Keratinocyte (primary cell): ENCODE measurements around the gene KPNA4. TPM values are rescaled to one million over a fixed set of nuclear protein-coding genes. Genes with fewer than 3 reads are reported as not detected.

Experiments used
- DNase-seq: peaks from one replicate; pipeline ENCODE4 v3.0.0-alpha.2; 2011; ENCODE audit warnings: low read depth, missing footprints, low spot score
- FAIRE-seq: peaks from 2 replicates; lab custom pipeline; 2011; peaks lifted over from hg19 to GRCh38; lab: Jason Lieb, UNC
- H2AFZ ChIP-seq: 2 replicates; pipeline ENCODE4 v1.6.0; 2012; ENCODE audit warnings: low read length, control low read depth, inconsistent platforms; ENCODE audit not compliant: control insufficient read depth
- H3K27ac ChIP-seq: 2 replicates; pipeline ENCODE4 v1.5.1; 2011; ENCODE audit warnings: low read length; ENCODE audit not compliant: control insufficient read depth, insufficient read depth
- H3K27me3 ChIP-seq: 3 replicates; pipeline ENCODE4 v1.6.0; 2011; ENCODE audit warnings: low read length; ENCODE audit not compliant: control insufficient read depth, insufficient read depth; ENCODE audit errors: extremely low read depth
- H3K36me3 ChIP-seq, 2 experiments: 2 replicates in 1 of 2; 3 replicates in 1 of 2; pipeline ENCODE4 v1.5.1; 2011; ENCODE audit warnings: low read length in 2 of 2, mild to moderate bottlenecking in 1 of 2; ENCODE audit not compliant: control insufficient read depth in 2 of 2, insufficient read depth in 2 of 2; ENCODE audit errors: extremely low read depth in 1 of 2
- H3K4me1 ChIP-seq: 3 replicates; pipeline ENCODE4 v1.5.1; 2011; ENCODE audit warnings: low read length; ENCODE audit not compliant: control insufficient read depth, insufficient read depth; ENCODE audit errors: extremely low read depth
- H3K4me2 ChIP-seq: 3 replicates; pipeline ENCODE4 v1.6.0; 2011; ENCODE audit warnings: low read depth, low read length; ENCODE audit not compliant: control insufficient read depth, insufficient read depth; ENCODE audit errors: extremely low read depth
- H3K4me3 ChIP-seq, 3 experiments: fragments of 200-600 bp in 1 of 3; sonication (generic) in 1 of 3; 2 replicates in 2 of 3; 3 replicates in 1 of 3; pipeline ENCODE4 v1.5.1; 2011 to 2016; ENCODE audit warnings: low read length in 3 of 3, mild to moderate bottlenecking in 3 of 3, control low read depth in 2 of 3, inconsistent platforms in 1 of 3, low read depth in 1 of 3, mixed read lengths in 1 of 3, mixed run types in 1 of 3, moderate library complexity in 1 of 3; ENCODE audit not compliant: control insufficient read depth in 2 of 3, insufficient read depth in 2 of 3; ENCODE audit errors: extremely low read depth in 1 of 3
- H3K79me2 ChIP-seq: 2 replicates; pipeline ENCODE4 v1.6.0; 2012; ENCODE audit warnings: low read length; ENCODE audit not compliant: control insufficient read depth, insufficient read depth
- H3K9ac ChIP-seq: 3 replicates; pipeline ENCODE4 v1.6.0; 2011; ENCODE audit warnings: low read length; ENCODE audit not compliant: control insufficient read depth, insufficient read depth; ENCODE audit errors: extremely low read depth
- H3K9me1 ChIP-seq: 3 replicates; pipeline ENCODE4 v1.6.0; 2011; ENCODE audit warnings: low read length; ENCODE audit not compliant: control insufficient read depth, insufficient read depth; ENCODE audit errors: extremely low read depth
- H3K9me3 ChIP-seq: 2 replicates; pipeline ENCODE4 v1.5.1; 2012; ENCODE audit warnings: low read depth, low read length; ENCODE audit not compliant: control insufficient read depth
- H4K20me1 ChIP-seq: 3 replicates; pipeline ENCODE4 v1.6.0; 2011; ENCODE audit warnings: low read length; ENCODE audit not compliant: control insufficient read depth, insufficient read depth; ENCODE audit errors: extremely low read depth
- EZH2 ChIP-seq: IDR thresholded peaks from one replicate; pipeline ENCODE4 v1.6.1; 2012; ENCODE audit warnings: inconsistent platforms, mild to moderate bottlenecking, low read length, moderate library complexity
- dilution Hi-C: fragments of 300-500 bp; cut with MboI; formaldehyde crosslinking; loops from one replicate; pipeline ENCODE4 v1.7.0; 2020; ENCODE audit warnings: low sequenced_read_pairs; ENCODE audit not compliant: extremely low pct_ligation_motif_present
- polyA plus RNA-seq, 5 experiments: library from polyadenylated mRNA; depleted of rRNA in 3 of 5; stranded (reverse) in 3 of 5; stranded (forward) in 1 of 5; unstranded in 1 of 5; fragments of >200 nt; gene quantifications; 1 replicate in 1 of 5; 2 replicates in 3 of 5; 3 replicates in 1 of 5; pipeline versions ENCODE4 v1.2.1 to v1.2.3, GENCODE V29; 2011 to 2012; ENCODE audit warnings: missing spikeins in 2 of 5, low read depth in 1 of 5, low replicate concordance in 1 of 5
- TF ChIP-seq, protein P1 (sequence below), 3 experiments: IDR thresholded peaks in 1 of 3; conservative IDR thresholded peaks in 1 of 3; optimal IDR thresholded peaks in 1 of 3; 2 replicates in 2 of 3; 3 replicates in 1 of 3; pipeline versions ENCODE3 to v1.5.1; 2011; ENCODE audit warnings: low read length in 3 of 3, mild to moderate bottlenecking in 3 of 3, moderate library complexity in 2 of 3, control low read depth in 1 of 3, inconsistent platforms in 1 of 3; ENCODE audit not compliant: insufficient read depth in 2 of 3; ENCODE audit errors: extremely low read depth in 1 of 3

Gene KPNA4
- polyA plus RNA-seq, 1 donor (not counting 4 experiments of a cell fraction or from before 2014, with no cell fraction given), result 42.0 TPM

DNA sequence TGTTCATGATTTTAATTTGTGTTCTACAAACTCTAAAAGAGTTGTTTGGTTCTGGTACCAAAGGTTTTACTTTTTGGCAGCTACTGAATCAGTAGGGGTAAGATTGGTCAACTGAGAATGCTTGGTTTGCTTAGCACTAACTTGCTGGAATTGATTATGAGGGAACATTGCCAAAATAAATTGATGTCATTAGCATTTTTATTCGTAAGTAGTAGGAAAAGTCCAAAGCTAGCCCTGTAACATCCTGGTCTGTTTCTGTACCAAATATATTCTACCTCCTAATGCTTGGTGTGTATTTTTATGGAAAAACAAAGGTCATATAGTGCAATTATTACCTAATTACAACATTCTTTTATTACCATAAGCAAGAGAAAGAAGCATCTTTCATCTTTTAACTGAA lies 35.9 kb upstream of the KPNA4 start:
- no peak for FAIRE-seq
- dilution Hi-C loops, result no loop called here
- TF ChIP-seq, protein P1, sequence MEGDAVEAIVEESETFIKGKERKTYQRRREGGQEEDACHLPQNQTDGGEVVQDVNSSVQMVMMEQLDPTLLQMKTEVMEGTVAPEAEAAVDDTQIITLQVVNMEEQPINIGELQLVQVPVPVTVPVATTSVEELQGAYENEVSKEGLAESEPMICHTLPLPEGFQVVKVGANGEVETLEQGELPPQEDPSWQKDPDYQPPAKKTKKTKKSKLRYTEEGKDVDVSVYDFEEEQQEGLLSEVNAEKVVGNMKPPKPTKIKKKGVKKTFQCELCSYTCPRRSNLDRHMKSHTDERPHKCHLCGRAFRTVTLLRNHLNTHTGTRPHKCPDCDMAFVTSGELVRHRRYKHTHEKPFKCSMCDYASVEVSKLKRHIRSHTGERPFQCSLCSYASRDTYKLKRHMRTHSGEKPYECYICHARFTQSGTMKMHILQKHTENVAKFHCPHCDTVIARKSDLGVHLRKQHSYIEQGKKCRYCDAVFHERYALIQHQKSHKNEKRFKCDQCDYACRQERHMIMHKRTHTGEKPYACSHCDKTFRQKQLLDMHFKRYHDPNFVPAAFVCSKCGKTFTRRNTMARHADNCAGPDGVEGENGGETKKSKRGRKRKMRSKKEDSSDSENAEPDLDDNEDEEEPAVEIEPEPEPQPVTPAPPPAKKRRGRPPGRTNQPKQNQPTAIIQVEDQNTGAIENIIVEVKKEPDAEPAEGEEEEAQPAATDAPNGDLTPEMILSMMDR (optimal IDR thresholded peaks at IDR 0.05 in 1 of 3, IDR thresholded peaks at IDR 0.05 in 1 of 3, conservative IDR thresholded peaks at IDR 0.05 in 1 of 3; ENCODE audit: extremely low read depth in 1 of 3, insufficient read depth in 2 of 3, low read length in 3 of 3), result no peak
- no peak for TF ChIP-seq EZH2

DNA sequence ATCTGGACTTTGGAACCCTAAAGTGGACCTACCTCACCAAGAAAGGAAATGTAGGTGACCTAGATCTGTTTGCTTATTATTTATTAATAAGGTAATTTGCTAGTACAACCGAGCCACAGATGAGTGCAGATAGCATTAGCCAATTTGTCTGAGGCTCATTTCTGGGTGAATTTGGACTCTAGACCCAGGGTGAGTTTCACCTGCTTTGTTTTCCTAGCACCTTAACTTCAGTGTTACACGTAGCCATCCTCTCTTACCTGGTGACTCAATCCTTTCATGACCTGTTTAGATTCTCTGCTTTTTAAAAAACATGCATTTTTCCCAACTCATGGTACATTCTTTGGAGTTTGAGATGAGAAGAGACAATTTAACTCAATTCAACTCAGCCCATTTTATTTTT lies 33.5 kb upstream of the KPNA4 start:
- H3K9ac ChIP-seq, result no peak overlapping the region
- H3K36me3 ChIP-seq, result no peaks in the 10 kb centered on the region
- no peaks in the 10 kb centered on the region for H4K20me1 ChIP-seq
- dilution Hi-C loops, result no loop called here
- DNase-seq (no peak), FAIRE-seq (no peak)
- no peaks in the 10 kb centered on the region for H3K79me2 ChIP-seq
- no peaks in the 10 kb centered on the region for H3K9me1 ChIP-seq
- H3K4me3 ChIP-seq, result no peak overlapping the region
- no peak overlapping the region for H2AFZ ChIP-seq
- no peak overlapping the region for H3K27ac ChIP-seq
- H3K4me2 ChIP-seq, result no peak overlapping the region
- H3K9me3 ChIP-seq, result no peaks in the 10 kb centered on the region
- H3K4me1 ChIP-seq, result no peaks in the 10 kb centered on the region
- no peaks in the 10 kb centered on the region for H3K27me3 ChIP-seq
- no peak for TF ChIP-seq EZH2
- TF ChIP-seq, protein P1 (optimal IDR thresholded peaks at IDR 0.05 in 1 of 3, IDR thresholded peaks at IDR 0.05 in 1 of 3, conservative IDR thresholded peaks at IDR 0.05 in 1 of 3; ENCODE audit: extremely low read depth in 1 of 3, insufficient read depth in 2 of 3, low read length in 3 of 3), result no peak

More for the DNA sequence above, 35.9 kb upstream of the KPNA4 start:
- Histone ChIP-seq H3K79me2 (no peaks in the 10 kb centered on the region), H3K4me1 (no peaks in the 10 kb centered on the region), H3K36me3 (no peaks in the 10 kb centered on the region), H2AFZ (no peak overlapping the region), H3K27me3 (no peaks in the 10 kb centered on the region), H3K9me1 (no peaks in the 10 kb centered on the region), H3K4me3 (no peak overlapping the region), H4K20me1 (no peaks in the 10 kb centered on the region), H3K27ac (no peak overlapping the region), H3K9ac (no peak overlapping the region), H3K4me2 (no peak overlapping the region), H3K9me3 (no peaks in the 10 kb centered on the region)
- no peak for DNase-seq
